HG03378 (cell line): ENCODE measurements around the gene JAZF1.

ENCODE experiments used
- ATAC-seq: cut with Tn5 transposase; IDR thresholded peaks from one replicate; pipeline ENCODE4 v1.9.1; 2021; ENCODE audit warnings: mild to moderate bottlenecking, moderate library complexity; ENCODE audit not compliant: unreplicated experiment

The JAZF1 gene

DNA sequence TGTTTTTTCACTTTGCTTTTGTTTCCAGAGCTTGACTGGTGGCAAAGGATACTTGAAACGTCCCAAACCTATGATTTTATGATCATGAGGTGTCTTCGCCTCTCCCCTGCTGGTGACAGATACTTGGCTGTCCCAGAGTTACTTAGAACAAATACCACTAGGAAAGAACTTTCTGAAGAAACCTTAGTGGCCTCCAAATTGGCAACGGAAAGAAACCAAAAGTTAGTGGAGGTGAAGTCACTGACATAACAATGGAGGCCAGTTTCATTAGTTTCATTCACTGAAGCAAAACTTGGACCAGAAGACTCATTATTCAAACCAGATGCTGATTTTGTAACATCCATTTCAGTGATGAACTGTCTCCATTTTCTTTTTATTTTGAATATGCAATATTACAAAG lies 68.6 kb downstream of the JAZF1 start:
- no peak for ATAC-seq

GRCh38 chr7:28110427-28111012 lies 70.1 kb downstream of the JAZF1 start:
- no peak for ATAC-seq

GRCh38 chr7:28108747-28109146 lies 71.8 kb downstream of the JAZF1 start:
- no peak for ATAC-seq

DNA sequence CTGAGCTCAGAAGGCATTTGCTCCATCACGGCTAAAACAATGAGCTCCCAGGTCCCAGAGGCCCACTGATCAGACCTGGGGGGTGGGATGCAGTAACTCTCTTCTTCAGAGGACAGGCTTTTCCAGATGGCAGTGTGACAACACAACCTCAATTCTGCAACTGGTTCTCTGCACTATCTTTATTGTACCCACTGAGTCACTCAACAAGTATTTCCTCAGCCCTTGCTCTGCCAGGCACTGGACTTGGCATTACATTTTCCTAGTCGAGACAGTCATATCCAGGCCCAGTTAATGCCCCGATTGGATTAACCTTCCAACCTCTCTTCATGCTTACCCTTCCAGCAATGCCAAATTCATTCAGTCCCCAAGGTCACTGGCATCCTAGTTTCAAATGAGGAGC lies 72.6 kb downstream of the JAZF1 start:
- no peak for ATAC-seq

GRCh38 chr7:28106321-28106829 lies 74.2 kb downstream of the JAZF1 start:
- no peak for ATAC-seq

DNA sequence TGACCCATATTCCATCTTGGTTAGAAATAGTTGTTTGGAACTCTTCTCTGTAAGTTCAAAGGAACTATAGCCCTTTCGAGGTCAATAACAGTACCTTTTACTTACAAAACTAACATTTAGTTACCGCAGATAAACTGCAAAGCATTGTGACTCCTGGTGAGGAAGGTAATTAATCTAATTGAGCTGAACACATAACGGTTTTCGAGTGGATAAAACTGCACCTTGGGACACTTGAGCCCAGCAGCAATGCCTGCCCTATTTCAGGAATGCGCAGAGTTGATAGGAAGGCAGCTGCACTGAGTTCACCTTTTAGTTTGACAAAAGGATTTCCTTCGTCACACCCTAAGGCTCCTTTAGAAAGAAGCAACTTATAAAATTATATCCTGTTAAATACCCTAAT lies 75.4 kb downstream of the JAZF1 start:
- ATAC-seq = no peak

- ATAC-seq = no peak
Observed at GRCh38 chr7:28104811-28105210, 75.8 kb downstream of the JAZF1 start.

DNA sequence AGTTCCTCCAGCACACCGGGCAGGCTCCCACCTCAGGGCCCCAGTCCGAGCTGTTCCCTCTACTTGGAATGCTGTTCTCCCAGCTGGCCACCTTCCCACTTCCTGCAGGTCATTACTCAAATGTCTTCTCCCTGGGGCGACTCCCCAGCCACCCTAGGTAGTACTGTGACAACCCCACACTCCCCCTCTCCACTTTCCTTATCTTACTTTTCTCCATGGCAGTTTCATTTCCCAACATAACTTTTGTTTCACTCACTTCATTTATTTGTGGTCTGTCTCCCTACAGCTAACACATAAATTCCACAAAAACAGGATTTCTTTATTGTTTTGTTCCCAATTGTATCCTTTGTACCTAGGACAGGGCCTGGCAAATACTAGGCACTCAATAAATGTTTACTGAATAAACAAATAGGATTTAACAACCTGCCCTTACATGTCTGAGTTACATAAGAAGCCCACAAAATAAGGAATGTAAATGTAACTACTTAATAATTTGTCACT lies 76.5 kb downstream of the JAZF1 start:
- no peak for ATAC-seq

DNA sequence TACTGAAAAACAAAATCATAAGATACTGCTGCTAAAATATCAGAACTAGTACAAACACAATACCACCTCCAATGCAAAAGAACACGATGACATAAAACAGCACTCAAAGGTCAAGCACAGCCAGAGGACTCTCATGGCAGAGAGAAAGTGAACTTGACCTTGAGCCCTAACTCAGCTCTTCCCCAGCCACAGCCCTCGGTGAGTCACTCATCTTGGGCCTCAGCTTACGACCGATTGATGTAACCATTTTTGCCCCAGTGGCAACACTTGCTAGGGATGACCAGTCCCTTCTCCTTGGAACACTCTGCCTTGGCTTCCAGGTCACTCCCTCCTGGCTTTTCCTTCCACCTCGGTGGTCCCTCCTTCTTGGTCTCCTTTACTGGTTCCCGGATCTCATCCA lies 77.8 kb downstream of the JAZF1 start:
- ATAC-seq = no peak

GRCh38 chr7:28096713-28097112 lies 83.9 kb downstream of the JAZF1 start:
- no peak for ATAC-seq

- ATAC-seq = no peak
Observed at GRCh38 chr7:28095231-28095630, 85.4 kb downstream of the JAZF1 start.

DNA sequence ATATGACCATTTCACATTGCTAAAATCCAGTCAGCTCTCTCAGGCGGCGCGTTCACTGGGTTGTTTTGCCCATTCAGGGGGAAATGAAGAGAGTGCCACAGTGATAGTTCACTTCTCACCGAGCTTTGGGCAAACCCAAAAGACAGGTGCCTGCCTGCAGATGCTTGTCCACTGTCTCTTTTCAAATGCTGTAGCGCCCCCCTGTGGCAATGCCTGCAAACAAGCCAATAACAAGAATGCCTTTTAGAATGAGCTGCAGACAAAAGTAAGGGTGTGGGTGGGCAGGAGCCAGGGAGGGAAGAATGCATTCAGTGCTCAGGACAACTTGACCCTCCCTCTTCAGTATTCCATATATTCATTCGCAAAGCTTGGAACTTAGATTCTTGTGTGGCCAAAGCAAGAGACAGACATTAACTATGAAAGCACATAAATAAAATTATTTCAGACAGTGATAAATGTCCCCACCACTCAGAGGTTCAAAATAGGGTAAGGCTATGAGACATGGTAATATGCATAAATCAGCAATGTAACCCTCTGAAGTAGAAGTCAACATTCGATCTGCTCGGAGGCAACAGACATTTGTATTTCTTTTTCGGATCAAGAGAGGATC lies 86.9 kb downstream of the JAZF1 start:
- no peak for ATAC-seq

DNA sequence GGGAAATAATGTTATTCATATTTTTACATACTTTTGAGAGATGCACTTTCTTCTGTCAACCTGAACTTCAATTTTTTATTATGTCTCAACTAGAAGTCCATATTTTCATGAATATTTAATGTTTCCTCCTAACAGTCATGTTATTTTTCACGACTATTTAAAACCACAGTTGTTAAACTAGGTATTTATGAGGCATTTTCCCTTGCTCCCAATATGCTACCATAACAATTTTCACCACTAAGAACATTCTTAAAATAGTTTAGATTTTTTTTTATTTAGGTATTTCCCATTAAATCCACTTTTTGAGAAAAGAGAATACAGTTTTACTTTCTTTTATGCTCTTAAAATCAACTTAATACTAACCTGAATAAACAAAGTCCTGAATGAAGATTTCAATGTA lies 89.4 kb downstream of the JAZF1 start:
- no peak for ATAC-seq

GRCh38 chr7:28088901-28089714 lies 91.5 kb downstream of the JAZF1 start:
- ATAC-seq = no peak

DNA sequence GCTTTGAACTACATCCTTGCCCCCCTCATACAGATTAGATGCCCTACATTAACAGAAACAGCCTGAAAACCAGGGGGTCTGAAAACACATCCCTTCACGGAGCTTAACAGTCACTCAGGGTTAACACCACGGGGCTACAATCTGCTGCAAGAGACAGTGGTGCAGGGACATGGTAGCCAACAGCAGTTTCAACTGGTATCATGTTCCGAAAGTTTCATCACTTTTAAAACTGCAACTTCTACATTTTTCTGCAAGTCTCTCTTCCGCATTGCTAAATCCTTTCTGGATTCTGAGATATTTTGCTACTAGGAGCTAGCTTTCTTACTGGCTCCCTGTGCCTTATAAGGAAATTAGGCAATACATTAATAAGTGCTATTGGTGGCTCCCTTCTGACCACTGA lies 92.6 kb downstream of the JAZF1 start:
- no peak for ATAC-seq

GRCh38 chr7:28086198-28086597 lies 94.4 kb downstream of the JAZF1 start:
- no peak for ATAC-seq

GRCh38 chr7:28083998-28084985 lies 96.3 kb downstream of the JAZF1 start:
- no peak for ATAC-seq

DNA sequence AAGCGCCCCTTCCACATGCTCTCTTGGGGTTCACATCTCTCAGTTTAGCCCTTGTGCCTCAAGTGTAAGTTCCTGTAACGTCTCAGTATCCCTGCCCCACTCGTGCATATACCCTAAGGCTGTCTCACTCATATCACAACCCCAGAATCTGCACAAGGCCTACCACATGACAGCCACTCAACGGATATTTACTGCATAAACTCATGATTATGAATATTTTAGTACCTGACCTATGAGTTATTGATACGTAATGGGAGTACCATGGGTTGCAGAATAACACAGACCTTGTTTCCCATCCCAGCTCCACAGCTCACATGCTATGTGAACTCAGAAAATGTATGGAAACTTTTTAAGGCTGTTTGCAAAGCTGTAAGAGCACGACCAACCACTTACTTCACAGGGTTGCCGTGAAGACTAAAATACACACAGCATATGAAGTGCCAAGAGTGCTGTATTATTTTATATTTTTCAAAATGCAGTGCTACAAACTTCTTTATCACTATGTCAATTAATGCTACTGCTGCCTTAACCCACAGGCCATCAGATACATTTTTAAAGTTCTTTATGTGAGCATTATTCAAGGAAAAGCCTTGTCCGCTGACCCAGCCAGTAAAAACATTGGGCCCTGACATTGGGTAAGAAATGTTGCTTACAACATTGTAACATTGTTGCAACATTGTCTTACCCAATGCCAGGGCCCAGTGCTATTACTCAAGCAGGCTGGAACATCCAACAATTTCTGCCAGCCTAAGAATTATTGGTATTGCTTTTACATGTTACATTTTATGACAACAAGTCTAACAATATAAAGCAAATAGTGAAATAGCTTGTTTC lies 97.2 kb downstream of the JAZF1 start:
- no peak for ATAC-seq

GRCh38 chr7:28082071-28082470 lies 98.5 kb downstream of the JAZF1 start:
- no peak for ATAC-seq

DNA sequence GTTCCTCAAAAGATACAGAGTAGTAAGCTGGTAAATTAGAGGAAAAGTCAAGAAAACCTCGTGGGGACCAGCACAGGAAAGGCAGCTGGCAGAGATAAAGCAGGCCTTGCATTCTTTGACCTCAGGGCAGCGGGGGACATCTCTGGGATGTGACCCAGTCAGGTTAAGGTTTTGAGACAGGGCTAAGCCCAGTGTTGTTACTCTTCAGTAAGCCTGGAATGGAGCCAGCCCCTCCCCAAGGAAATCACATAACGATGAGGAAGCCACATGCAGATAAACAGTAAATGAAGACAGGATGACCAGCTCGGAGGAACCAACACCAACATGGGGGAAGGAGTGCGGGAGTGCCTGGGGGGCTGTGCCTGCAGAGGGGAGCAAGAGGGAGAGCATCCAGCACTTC lies 99.6 kb downstream of the JAZF1 start:
- no peak for ATAC-seq
